Measurements from ENCODE around the gene AATF.

The AATF gene

DNA sequence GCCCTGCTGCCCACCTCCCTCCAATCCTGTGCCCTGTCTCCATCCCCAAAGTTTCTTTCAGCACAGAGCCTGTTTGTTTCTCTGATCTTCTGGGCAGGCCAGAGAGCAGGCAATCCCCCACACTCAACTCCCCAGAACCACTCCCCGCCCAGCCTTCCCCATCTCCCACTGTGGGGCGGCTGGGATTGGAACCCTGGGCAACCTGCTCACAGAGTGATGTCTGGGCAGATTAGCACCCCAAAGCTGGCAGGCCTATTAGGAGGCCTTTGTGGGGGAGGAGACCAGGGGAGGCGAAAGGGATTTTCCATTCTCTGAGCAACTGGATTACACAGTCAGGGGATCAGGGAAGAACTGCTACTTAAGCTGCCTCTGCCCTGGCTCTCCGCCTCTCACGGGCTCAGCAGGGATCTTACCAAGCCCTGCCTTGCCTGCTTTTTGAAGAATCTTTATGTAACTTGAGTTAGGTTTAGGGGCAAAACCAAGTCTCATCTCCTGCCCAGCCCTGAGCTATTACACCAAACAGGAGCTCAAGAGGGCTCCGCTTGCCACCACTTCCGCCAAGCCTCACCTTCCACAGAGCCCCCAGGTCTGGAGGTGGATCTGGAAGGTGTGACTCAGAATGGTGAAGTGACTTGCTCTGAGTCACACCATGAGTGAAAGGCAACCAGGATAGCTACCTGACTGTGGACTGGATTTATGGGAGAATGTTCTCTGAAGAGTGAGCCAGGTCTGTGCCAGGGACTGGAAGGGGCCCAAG lies 27.5 kb upstream of the AATF start:
- H3K27me3 ChIP-seq = no peaks in the 10 kb centered on the region
- H3K4me1 ChIP-seq = peaks cover 15% of the 10 kb centered on the region
- H3K9me3 ChIP-seq = no peaks in the 10 kb centered on the region
- no peak overlapping the region for H3K4me3 ChIP-seq (ENCODE audit: low read depth, low read length)
- no peak for DNase-seq
- TF ChIP-seq, protein P1, sequence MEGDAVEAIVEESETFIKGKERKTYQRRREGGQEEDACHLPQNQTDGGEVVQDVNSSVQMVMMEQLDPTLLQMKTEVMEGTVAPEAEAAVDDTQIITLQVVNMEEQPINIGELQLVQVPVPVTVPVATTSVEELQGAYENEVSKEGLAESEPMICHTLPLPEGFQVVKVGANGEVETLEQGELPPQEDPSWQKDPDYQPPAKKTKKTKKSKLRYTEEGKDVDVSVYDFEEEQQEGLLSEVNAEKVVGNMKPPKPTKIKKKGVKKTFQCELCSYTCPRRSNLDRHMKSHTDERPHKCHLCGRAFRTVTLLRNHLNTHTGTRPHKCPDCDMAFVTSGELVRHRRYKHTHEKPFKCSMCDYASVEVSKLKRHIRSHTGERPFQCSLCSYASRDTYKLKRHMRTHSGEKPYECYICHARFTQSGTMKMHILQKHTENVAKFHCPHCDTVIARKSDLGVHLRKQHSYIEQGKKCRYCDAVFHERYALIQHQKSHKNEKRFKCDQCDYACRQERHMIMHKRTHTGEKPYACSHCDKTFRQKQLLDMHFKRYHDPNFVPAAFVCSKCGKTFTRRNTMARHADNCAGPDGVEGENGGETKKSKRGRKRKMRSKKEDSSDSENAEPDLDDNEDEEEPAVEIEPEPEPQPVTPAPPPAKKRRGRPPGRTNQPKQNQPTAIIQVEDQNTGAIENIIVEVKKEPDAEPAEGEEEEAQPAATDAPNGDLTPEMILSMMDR (IDR thresholded peaks at IDR 0.05; ENCODE audit: low read depth, low read length) = no peak
- H3K36me3 ChIP-seq = no peaks in the 10 kb centered on the region

DNA sequence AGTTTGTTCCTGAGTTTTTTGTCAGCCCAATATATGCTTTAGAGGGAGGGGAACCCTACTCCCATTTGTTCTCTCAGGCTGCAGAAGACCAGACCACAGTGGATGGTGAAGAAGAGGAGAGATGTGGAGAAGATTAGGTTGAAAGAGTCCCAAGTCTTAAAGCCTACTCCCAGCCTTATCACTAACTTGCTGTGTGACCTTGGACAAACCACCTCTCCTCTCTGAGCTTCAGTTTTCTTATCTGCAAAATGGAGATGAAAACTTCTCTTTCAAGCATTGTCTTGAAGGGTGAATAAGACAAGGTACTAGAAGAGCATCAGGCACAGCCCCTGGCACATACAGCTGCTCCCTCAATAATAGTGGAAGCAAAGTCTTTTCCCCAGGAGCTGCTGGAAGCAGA lies 26.6 kb upstream of the AATF start:
- no peaks in the 10 kb centered on the region for H3K27me3 ChIP-seq
- no peak overlapping the region for H3K4me3 ChIP-seq (ENCODE audit: low read depth, low read length)
- TF ChIP-seq, protein P1 (IDR thresholded peaks at IDR 0.05; ENCODE audit: low read depth, low read length) = no peak
- no peak for DNase-seq
- H3K4me1 ChIP-seq = peaks cover 15% of the 10 kb centered on the region
- no peaks in the 10 kb centered on the region for H3K36me3 ChIP-seq
- no peaks in the 10 kb centered on the region for H3K9me3 ChIP-seq

DNA sequence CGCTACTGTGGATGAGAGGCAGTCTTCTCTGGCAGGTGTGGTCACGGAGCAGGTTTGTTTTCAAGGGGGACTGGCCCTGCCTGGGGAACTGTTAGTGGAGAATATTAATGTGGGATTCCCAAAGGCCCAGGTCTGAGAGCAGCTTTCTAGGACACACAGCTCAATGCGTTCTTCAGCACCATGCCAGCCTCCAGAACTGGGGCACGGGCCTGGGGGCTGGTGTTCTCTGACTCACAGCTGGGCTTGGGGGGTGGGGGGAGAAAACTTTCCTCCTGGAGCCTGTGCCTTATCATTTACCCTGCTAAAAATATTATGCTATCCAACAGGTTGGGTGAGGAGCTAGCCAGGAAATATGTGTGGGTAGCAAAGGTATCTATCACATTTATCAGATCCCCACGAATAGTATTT lies 24.9 kb upstream of the AATF start:
- peaks cover 13% of the 10 kb centered on the region for H3K4me1 ChIP-seq
- TF ChIP-seq, protein P1 (IDR thresholded peaks at IDR 0.05; ENCODE audit: low read depth, low read length) = no peak
- no peaks in the 10 kb centered on the region for H3K27me3 ChIP-seq
- H3K4me3 ChIP-seq (ENCODE audit: low read depth, low read length) = no peak overlapping the region
- H3K36me3 ChIP-seq = no peaks in the 10 kb centered on the region
- no peak for DNase-seq
- H3K9me3 ChIP-seq = no peaks in the 10 kb centered on the region

DNA sequence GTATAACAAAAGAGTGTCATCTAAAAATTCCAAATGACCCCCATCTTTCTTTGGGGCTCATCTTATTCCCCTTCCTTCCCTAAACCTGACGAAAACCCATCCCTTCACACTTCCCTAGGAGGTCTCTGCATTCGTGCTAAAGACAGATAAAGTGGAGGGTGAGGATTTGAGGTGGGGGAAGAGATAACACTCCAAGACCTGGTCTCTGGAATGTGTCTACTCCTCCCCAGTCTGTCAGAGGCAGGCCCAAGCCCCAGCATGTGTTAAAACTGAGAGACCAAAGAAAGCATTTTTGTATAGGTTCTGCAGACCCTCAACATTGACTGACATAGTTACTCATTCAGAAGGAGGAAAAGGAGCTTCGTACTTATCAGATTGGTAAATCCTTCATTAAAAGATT lies 22.5 kb upstream of the AATF start:
- TF ChIP-seq, protein P1 (IDR thresholded peaks at IDR 0.05; ENCODE audit: low read depth, low read length) = no peak

DNA sequence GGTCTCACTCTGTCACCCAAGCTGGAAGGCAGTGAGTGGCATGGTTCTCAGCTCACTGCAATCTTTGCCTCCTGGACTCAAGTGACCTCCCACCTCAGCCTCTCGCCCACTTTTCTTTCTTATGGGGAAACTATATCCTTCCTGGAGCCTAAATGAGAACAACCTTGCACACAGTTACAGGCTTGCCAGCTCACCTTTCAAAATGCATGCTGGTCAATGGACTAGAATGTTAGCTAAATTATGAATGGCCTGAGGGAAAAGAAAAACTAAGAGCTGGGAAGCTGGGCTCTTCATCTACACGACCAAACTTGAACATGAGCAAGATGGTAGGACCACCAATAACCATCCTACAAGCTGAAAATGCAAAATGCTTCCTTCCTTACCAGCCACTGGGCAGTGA lies 22.1 kb upstream of the AATF start:
- TF ChIP-seq, protein P1 (IDR thresholded peaks at IDR 0.05; ENCODE audit: low read depth, low read length) = no peak
- Histone ChIP-seq H3K27me3 (peaks cover 21% of the 10 kb centered on the region), H3K4me1 (no peaks in the 10 kb centered on the region; the same call in 1 of the 2 replicates), H3K4me3 (ENCODE audit: low read depth, low read length) (no peak overlapping the region), H3K36me3 (no peaks in the 10 kb centered on the region), H3K9me3 (no peaks in the 10 kb centered on the region)
- no peak for DNase-seq

More for the DNA sequence above, 22.5 kb upstream of the AATF start:
- no peaks in the 10 kb centered on the region for H3K9me3 ChIP-seq
- peaks cover 2% of the 10 kb centered on the region for H3K4me1 ChIP-seq
- peaks cover 16% of the 10 kb centered on the region for H3K27me3 ChIP-seq
- no peak overlapping the region for H3K4me3 ChIP-seq (ENCODE audit: low read depth, low read length)
- no peaks in the 10 kb centered on the region for H3K36me3 ChIP-seq
- no peak for DNase-seq

Data from BE2C (cell line).